K562 (cell line): ENCODE data around the gene LIX1L. TPM values are rescaled to one million over a fixed set of nuclear protein-coding genes. Genes with fewer than 3 reads are reported as not detected.

Experiments used
- CBX2 ChIP-seq: fragments of 200-600 bp; sonication (generic); IDR thresholded peaks from one replicate; pipeline ENCODE4 v1.6.1; 2012; ENCODE audit warnings: mild to moderate bottlenecking, low read length, inconsistent platforms; ENCODE audit not compliant: insufficient read depth, poor library complexity, severe bottlenecking
- CHD4 ChIP-seq: fragments of 200-600 bp; sonication (generic); IDR thresholded peaks from 3 replicates; pipeline ENCODE4 v1.6.1; 2012; ENCODE audit warnings: low read depth, mild to moderate bottlenecking, mixed read lengths, low read length, inconsistent platforms; ENCODE audit not compliant: insufficient read depth, insufficient replicate concordance, poor library complexity, severe bottlenecking
- CREM ChIP-seq: IDR thresholded peaks from 2 replicates; pipeline ENCODE4 v1.6.1; 2014; ENCODE audit warnings: antibody characterized with exemption, low read depth
- FOXK2 ChIP-seq, 2 experiments: fragments of 450-650 bp; IDR thresholded peaks in 1 of 2; conservative IDR thresholded peaks in 1 of 2; 2 replicates each; pipeline ENCODE4 v1.6.1; 2016; ENCODE audit warnings: low read depth in 2 of 2, mild to moderate bottlenecking in 1 of 2
- GTF2F1 ChIP-seq: IDR thresholded peaks from 2 replicates; pipeline ENCODE4 v1.6.1; 2011; ENCODE audit warnings: low read depth, low read length, improper control_type of control experiment
- MEF2A ChIP-seq: IDR thresholded peaks from 2 replicates; pipeline ENCODE4 v1.6.1; 2011; ENCODE audit warnings: low read depth, mild to moderate bottlenecking, low read length, moderate library complexity; ENCODE audit not compliant: control insufficient read depth
- MTA3 ChIP-seq: fragments of 450-650 bp; formaldehyde crosslinking; IDR thresholded peaks from 2 replicates; pipeline ENCODE4 v1.6.1; 2017; ENCODE audit warnings: mild to moderate bottlenecking, borderline replicate concordance
- NELFE ChIP-seq: IDR thresholded peaks from 2 replicates; pipeline ENCODE4 v1.6.1; 2011; ENCODE audit warnings: mild to moderate bottlenecking; ENCODE audit not compliant: insufficient read depth, insufficient read length
- NFRKB ChIP-seq: fragments of 450-650 bp; IDR thresholded peaks from 2 replicates; pipeline ENCODE4 v1.6.1; 2016; ENCODE audit warnings: low read depth
- PTBP1 ChIP-seq: fragments of 200-400 bp; formaldehyde crosslinking; IDR thresholded peaks from 2 replicates; pipeline ENCODE4 v1.6.1; 2017; ENCODE audit warnings: low read depth, low read length
- ZNF197 ChIP-seq: fragments of 200-800 bp; sonication (Bioruptor generic); IDR thresholded peaks from 2 replicates; pipeline ENCODE4 v1.6.1; 2016; ENCODE audit warnings: low read depth, missing genetic modification characterization, missing compliant biosample characterization
- ZNF274 ChIP-seq: IDR thresholded peaks from 2 replicates; pipeline ENCODE4 v1.6.1; 2011; ENCODE audit warnings: low read depth, mild to moderate bottlenecking, low read length, moderate library complexity, borderline replicate concordance
- ZNF3 ChIP-seq: fragments of 250-450 bp; sonication (Bioruptor Pico); IDR thresholded peaks from 2 replicates; pipeline ENCODE4 v1.5.0; 2021; ENCODE audit warnings: mild to moderate bottlenecking, moderate library complexity
- ZNF431 ChIP-seq: sonication (generic); formaldehyde crosslinking; IDR thresholded peaks from 2 replicates; pipeline ENCODE4 v1.8.0; 2022; ENCODE audit warnings: mild to moderate bottlenecking, missing genetic modification reagents
- ZNF780A ChIP-seq: fragments of 250-450 bp; sonication (Bioruptor Pico); IDR thresholded peaks from 2 replicates; pipeline ENCODE4 v1.5.0; 2021; ENCODE audit warnings: mild to moderate bottlenecking
- ZZZ3 ChIP-seq: fragments of 450-650 bp; IDR thresholded peaks from 2 replicates; pipeline ENCODE4 v1.6.1; 2016; ENCODE audit warnings: antibody characterized with exemption, mild to moderate bottlenecking, moderate library complexity
- polyA plus RNA-seq, 8 experiments: library from polyadenylated mRNA; depleted of rRNA in 4 of 8; stranded (reverse) in 5 of 8; unstranded in 3 of 8; fragments of >200 nt; fragmentation: Nextera tagmentation in 2 of 8; fragmentation: Illumina TruSeq in 1 of 8; extraction: Ambion mirVana in 2 of 8; extraction: Trizol in 1 of 8; gene quantifications; 2 replicates each; pipeline versions ENCODE4 v1.2.1 to v1.2.3, GENCODE V29; 2011 to 2014; ENCODE audit warnings: inconsistent platforms in 1 of 8, missing spikeins in 1 of 8
- total RNA-seq, 7 experiments: library from RNA; depleted of rRNA in 6 of 7; stranded (reverse); fragments of >200 nt in 6 of 7; fragmentation: Illumina TruSeq in 2 of 7; extraction: Trizol in 2 of 7; gene quantifications; 2 replicates each; pipeline versions ENCODE4 v1.2.1 to v1.2.3, GENCODE V29; 2011 to 2021; ENCODE audit warnings: low replicate concordance in 1 of 7
- TF ChIP-seq, protein P1 (sequence below): fragments of 450-650 bp; formaldehyde crosslinking; IDR thresholded peaks from 2 replicates; pipeline ENCODE4 v1.4.0; 2020; ENCODE audit warnings: mild to moderate bottlenecking, moderate library complexity
- TF ChIP-seq, protein P2 (sequence below): sonication (generic); formaldehyde crosslinking; IDR thresholded peaks from 2 replicates; pipeline ENCODE4 v1.9.0; 2022; ENCODE audit warnings: mild to moderate bottlenecking, missing genetic modification reagents
- TF ChIP-seq, protein P3 (sequence below): fragments of 450-650 bp; IDR thresholded peaks from 2 replicates; pipeline ENCODE4 v1.6.1; 2017; ENCODE audit warnings: antibody characterized with exemption
- TF ChIP-seq, protein P4 (sequence below): fragments of 450-650 bp; IDR thresholded peaks from one replicate; pipeline ENCODE4 v1.6.1; 2018; ENCODE audit warnings: mild to moderate bottlenecking, moderate library complexity; ENCODE audit not compliant: partially characterized antibody
- TF ChIP-seq, protein P5 (sequence below): fragments of 450-650 bp; formaldehyde crosslinking; conservative IDR thresholded peaks from 2 replicates; pipeline ENCODE4 v1.4.0; 2022; ENCODE audit warnings: mild to moderate bottlenecking, missing genetic modification characterization

The LIX1L gene
- total and polyA plus RNA-seq, 9 of the 15 experiments (the other 6 are each of a cell fraction or from before 2014, with no cell fraction given): 4.6 to 26.5 (median 12.5) TPM

DNA sequence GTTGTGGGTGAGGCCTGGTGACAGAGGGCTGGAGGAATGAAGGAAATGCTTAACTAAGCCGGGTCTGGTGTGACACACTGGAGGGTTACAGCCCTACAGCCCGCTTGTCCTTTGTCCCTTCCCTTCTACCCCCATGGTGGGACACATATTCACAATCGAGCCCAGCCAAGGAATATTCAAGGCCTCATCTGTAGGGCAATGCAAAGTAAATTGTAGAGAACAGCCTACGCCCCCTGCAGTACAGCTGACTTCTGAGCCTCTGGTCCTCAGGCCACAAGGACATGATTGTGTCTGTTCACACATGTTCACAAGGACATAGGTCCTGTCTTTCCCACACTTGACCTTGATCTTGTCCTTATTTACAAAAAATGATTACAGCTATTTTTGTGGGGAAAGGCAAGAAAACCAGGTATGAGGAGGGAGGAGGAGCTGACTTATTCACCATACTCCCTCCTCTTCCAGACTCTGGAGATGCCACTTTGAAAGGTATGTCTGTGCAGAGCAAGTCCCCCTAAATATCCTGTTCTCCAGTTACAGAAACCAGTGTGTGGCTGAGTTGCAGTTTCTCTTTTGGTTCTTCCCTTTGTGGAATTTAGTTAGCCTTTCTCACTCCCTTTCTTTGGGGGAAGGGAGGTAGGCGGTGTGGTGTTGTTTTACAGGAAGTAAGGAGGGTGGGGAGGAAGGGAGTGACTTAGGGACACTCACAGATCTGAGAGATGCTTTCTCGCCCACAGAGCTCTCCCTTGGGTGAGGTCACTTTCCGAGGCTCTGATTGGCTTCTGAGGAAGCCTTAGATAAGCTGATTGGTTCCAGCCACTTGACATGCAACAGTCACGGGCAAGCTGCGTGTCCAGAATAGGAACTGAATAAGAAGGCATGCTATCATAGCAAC lies 21.3 kb upstream of the LIX1L start (continued):
- TF ChIP-seq CREM: peak; percentile 80
- TF ChIP-seq ZNF3 (CRISPR knock-in tag): no peak
- TF ChIP-seq NFRKB: peak; percentile 96
- TF ChIP-seq, protein P1, sequence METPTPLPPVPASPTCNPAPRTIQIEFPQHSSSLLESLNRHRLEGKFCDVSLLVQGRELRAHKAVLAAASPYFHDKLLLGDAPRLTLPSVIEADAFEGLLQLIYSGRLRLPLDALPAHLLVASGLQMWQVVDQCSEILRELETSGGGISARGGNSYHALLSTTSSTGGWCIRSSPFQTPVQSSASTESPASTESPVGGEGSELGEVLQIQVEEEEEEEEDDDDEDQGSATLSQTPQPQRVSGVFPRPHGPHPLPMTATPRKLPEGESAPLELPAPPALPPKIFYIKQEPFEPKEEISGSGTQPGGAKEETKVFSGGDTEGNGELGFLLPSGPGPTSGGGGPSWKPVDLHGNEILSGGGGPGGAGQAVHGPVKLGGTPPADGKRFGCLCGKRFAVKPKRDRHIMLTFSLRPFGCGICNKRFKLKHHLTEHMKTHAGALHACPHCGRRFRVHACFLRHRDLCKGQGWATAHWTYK (CRISPR knock-in tag): 0 out of 2 replicates have a peak, but pooled peaks have one; percentile 69
- no peak for TF ChIP-seq CBX2
- TF ChIP-seq, protein P2, sequence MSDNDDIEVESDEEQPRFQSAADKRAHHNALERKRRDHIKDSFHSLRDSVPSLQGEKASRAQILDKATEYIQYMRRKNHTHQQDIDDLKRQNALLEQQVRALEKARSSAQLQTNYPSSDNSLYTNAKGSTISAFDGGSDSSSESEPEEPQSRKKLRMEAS: no peak; the same call in 1 of the 2 replicates
- no peak for TF ChIP-seq ZNF197 (CRISPR knock-in tag)
- TF ChIP-seq NELFE: no peak
- TF ChIP-seq MTA3: peak; percentile 72
- TF ChIP-seq ZNF780A: no peak
- TF ChIP-seq ZZZ3: no peak
- TF ChIP-seq, protein P3, sequence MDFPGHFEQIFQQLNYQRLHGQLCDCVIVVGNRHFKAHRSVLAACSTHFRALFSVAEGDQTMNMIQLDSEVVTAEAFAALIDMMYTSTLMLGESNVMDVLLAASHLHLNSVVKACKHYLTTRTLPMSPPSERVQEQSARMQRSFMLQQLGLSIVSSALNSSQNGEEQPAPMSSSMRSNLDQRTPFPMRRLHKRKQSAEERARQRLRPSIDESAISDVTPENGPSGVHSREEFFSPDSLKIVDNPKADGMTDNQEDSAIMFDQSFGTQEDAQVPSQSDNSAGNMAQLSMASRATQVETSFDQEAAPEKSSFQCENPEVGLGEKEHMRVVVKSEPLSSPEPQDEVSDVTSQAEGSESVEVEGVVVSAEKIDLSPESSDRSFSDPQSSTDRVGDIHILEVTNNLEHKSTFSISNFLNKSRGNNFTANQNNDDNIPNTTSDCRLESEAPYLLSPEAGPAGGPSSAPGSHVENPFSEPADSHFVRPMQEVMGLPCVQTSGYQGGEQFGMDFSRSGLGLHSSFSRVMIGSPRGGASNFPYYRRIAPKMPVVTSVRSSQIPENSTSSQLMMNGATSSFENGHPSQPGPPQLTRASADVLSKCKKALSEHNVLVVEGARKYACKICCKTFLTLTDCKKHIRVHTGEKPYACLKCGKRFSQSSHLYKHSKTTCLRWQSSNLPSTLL: no peak
- TF ChIP-seq, protein P4, sequence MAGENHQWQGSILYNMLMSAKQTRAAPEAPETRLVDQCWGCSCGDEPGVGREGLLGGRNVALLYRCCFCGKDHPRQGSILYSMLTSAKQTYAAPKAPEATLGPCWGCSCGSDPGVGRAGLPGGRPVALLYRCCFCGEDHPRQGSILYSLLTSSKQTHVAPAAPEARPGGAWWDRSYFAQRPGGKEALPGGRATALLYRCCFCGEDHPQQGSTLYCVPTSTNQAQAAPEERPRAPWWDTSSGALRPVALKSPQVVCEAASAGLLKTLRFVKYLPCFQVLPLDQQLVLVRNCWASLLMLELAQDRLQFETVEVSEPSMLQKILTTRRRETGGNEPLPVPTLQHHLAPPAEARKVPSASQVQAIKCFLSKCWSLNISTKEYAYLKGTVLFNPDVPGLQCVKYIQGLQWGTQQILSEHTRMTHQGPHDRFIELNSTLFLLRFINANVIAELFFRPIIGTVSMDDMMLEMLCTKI: no peak
- 0 out of 2 replicates have a peak, but pooled peaks have one; percentile 12 for TF ChIP-seq MEF2A
- TF ChIP-seq, protein P5, sequence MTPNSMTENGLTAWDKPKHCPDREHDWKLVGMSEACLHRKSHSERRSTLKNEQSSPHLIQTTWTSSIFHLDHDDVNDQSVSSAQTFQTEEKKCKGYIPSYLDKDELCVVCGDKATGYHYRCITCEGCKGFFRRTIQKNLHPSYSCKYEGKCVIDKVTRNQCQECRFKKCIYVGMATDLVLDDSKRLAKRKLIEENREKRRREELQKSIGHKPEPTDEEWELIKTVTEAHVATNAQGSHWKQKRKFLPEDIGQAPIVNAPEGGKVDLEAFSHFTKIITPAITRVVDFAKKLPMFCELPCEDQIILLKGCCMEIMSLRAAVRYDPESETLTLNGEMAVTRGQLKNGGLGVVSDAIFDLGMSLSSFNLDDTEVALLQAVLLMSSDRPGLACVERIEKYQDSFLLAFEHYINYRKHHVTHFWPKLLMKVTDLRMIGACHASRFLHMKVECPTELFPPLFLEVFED (CRISPR knock-in tag): no peak; the same call in 1 of the 2 replicates
- peak; percentile 33; the same call in 1 of the 2 replicates for TF ChIP-seq ZNF431 (CRISPR knock-in tag)
- TF ChIP-seq GTF2F1: no peak
- peak; percentile 84 to 91 for TF ChIP-seq FOXK2 (conservative IDR thresholded peaks at IDR 0.05 in 1 of 2, IDR thresholded peaks at IDR 0.05 in 1 of 2; ENCODE audit: low read depth in 2 of 2)
- TF ChIP-seq CHD4: no peak
- TF ChIP-seq ZNF274: no peak
- no peak for TF ChIP-seq PTBP1
